Ovary (tissue), 9 donors: Measurements from ENCODE around the gene PEAK1. TPM values are rescaled to one million over a fixed set of nuclear protein-coding genes. Genes with fewer than 3 reads are reported as not detected.

Experiments
- DNase-seq, 5 donors: peaks; one replicate each; pipeline ENCODE4 v3.0.0-alpha.2; 2019 to 2020
- H3K27ac ChIP-seq, 2 donors: fragments of 200-600 bp; one replicate each; pipeline versions ENCODE4 v1.5.1 to v1.8.0; 2019 to 2022
- H3K27me3 ChIP-seq: fragments of 200-600 bp; one replicate; pipeline ENCODE4 v1.8.0; 2022
- H3K36me3 ChIP-seq: fragments of 200-600 bp; sonication (generic); one replicate; pipeline ENCODE4 v1.5.1; 2019
- H3K4me1 ChIP-seq: one replicate; pipeline ENCODE4 v1.8.1; 2013; ENCODE audit warnings: mild to moderate bottlenecking, moderate library complexity; ENCODE audit not compliant: insufficient read depth
- H3K4me3 ChIP-seq: fragments of 200-600 bp; sonication (generic); one replicate; pipeline ENCODE4 v1.5.1; 2017
- H3K9me3 ChIP-seq, 2 donors: fragments of 200-600 bp in 1 of 2; sonication (generic) in 1 of 2; one replicate each; pipeline versions ENCODE4 v1.5.1 to v1.8.1; 2013 to 2019; ENCODE audit warnings: mild to moderate bottlenecking in 1 of 2, moderate library complexity in 1 of 2
- CTCF ChIP-seq, 3 donors: fragments of 450-650 bp in 2 of 3; fragments of 200-600 bp in 1 of 3; IDR thresholded peaks; one replicate each; pipeline versions ENCODE4 v1.5.1 to v1.8.0; 2016 to 2022; ENCODE audit warnings: antibody characterized with exemption in 3 of 3, mild to moderate bottlenecking in 1 of 3
- EP300 ChIP-seq: sonication (generic); formaldehyde crosslinking; IDR thresholded peaks from one replicate; pipeline ENCODE4 v1.6.1; 2017; ENCODE audit warnings: antibody characterized with exemption
- POLR2A ChIP-seq: fragments of 450-650 bp; IDR thresholded peaks from one replicate; pipeline ENCODE4 v1.6.1; 2017; ENCODE audit warnings: antibody characterized with exemption, mild to moderate bottlenecking, moderate library complexity
- WGBS, 3 donors: extraction: QIAGEN DNeasy Blood & Tissue Kit in 1 of 3; methylation state at CpG; one replicate each; pipeline versions ENCODE4 v1.1.5 to v1.1.7; 2013 to 2017; 5-methylcytosine and 5-hydroxymethylcytosine counted together
- intact Hi-C, 4 donors: fragments of 100-400 bp; cut with DNase I; formaldehyde crosslinking; loops; one replicate each; pipeline versions ENCODE4 v1.11.0 to v1.15.1; 2022 to 2023
- polyA plus RNA-seq, 2 donors: library from polyadenylated mRNA; stranded (reverse); fragments of 200-250 nt in 1 of 2; fragments of 350-450 nt in 1 of 2; fragmentation: Illumina TruSeq in 1 of 2; extraction: RNeasy Lipid Tissue Mini Kit (QIAGEN cat#74804) in 1 of 2; gene quantifications; one replicate each; pipeline ENCODE4 v1.2.3, GENCODE V29; 2013 to 2014
- total RNA-seq, 7 donors: library from RNA; depleted of rRNA in 2 of 7; stranded (reverse); fragments of >200 nt in 2 of 7; fragmentation: NEBNext Ultra II Directional in 3 of 7; extraction: Animal tissue kit (Norgen Biotek cat#: 25700) in 3 of 7; gene quantifications; one replicate each; pipeline versions ENCODE4 v1.1.0 to v1.2.4, GENCODE V29; 2016 to 2023
- donor health status: DM: no; HTN: no; CAD: no; lungs with moderate emphysema.
- donor health status: DM: no; HTN: no; CAD: no.
- donor health status: Bipolar disorder and iron deficiency.
- donor health status: DM: yes; HTN: yes; CAD: no.
- donor health status: DM: no; HTN: no; CAD: no.
- donor health status: DM: yes; HTN: yes; CAD: no.

The PEAK1 gene
- total and polyA plus RNA-seq, 9 donors, result 6.6 to 48.4 (median 41.4) TPM

DNA sequence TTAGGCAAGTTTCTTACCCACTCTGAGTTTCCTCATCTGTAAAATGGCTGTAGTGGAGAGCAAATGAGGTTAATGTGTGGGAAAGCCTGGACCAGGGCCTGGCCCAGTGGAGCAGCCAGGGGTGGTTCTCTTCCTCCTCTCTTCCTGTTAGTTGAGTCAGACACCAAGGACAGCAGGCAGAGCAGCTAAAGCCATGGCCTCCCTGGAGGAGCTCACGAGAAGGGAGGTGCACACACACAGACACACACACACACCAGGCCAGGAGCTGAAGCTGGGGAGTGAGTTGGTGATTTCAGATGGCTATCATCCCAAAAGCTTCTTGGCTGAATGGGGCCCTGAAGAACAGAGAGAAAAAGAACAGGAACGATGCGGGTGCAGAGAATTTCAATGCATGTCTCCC, 315.7 kb downstream of the PEAK1 start:
- H3K27ac ChIP-seq, result no peak overlapping the region
- no peaks in the 10 kb centered on the region for H3K27me3 ChIP-seq
- intact Hi-C loops, result loop anchor here in 1 of 4 donors (10.0 kb wide), 1 partner anchor 69 kb away; no protein-coding TSS in a partner anchor
- 64 to 81% (median 74%) methylated on average over 3 of the region's 3 CpGs for WGBS, 3 donors
- TF ChIP-seq EP300, result no peak
- no peak for TF ChIP-seq POLR2A
- no peak for DNase-seq
- H3K4me1 ChIP-seq, result peaks cover 6% of the 10 kb centered on the region
- no peak overlapping the region for H3K4me3 ChIP-seq
- H3K9me3 ChIP-seq, result no peaks in the 10 kb centered on the region
- H3K36me3 ChIP-seq, result no peaks in the 10 kb centered on the region

DNA sequence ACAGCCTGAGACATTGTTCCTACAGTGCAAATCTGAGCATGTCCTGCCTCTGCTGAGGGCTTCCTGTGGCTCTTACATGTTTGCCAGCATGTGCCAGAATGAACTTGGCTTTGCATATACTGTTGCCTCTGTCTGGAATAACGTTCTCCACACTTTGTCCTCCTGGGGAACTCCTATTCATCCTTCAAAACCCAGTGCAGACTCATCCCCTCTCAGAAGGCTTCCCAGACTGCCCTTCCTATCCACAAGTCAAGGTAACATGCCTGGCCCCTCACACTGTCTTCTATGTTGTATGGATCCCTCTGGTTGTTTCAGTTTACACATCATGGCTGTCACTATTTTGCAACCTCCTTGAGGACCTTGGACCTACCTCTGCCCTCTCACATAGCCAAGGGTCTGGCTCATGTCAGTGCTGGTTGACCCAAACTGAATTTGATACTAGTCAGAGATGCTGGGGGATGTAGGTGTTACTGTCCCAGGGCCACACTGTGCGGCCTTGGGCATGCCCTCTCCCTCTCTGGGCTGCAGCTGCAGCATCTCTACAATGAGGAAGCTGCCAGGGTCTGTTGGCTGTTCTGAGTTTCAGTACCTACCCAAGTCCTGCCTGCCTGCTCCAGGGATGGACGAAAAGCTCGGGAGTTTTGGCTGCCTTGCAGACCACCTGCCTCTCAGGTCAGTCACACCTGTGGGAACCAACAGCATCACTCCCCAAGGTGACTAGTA, 320.0 kb downstream of the PEAK1 start:
- H3K4me3 ChIP-seq, result no peak overlapping the region
- WGBS, 3 donors, result 85 to 91% (median 88%) methylated on average over 4 of the region's 4 CpGs
- H3K4me1 ChIP-seq, result no peaks in the 10 kb centered on the region
- H3K36me3 ChIP-seq, result no peaks in the 10 kb centered on the region
- intact Hi-C loops, result loop anchor here in 1 of 4 donors (10.0 kb wide), 1 partner anchor 65 kb away; no protein-coding TSS in a partner anchor
- H3K27me3 ChIP-seq, result no peaks in the 10 kb centered on the region
- no peak for TF ChIP-seq CTCF (IDR thresholded peaks at IDR 0.05)
- TF ChIP-seq EP300, result no peak
- no peak for TF ChIP-seq POLR2A
- H3K27ac ChIP-seq, result no peak overlapping the region
- DNase-seq, result no peak
- no peaks in the 10 kb centered on the region for H3K9me3 ChIP-seq

DNA sequence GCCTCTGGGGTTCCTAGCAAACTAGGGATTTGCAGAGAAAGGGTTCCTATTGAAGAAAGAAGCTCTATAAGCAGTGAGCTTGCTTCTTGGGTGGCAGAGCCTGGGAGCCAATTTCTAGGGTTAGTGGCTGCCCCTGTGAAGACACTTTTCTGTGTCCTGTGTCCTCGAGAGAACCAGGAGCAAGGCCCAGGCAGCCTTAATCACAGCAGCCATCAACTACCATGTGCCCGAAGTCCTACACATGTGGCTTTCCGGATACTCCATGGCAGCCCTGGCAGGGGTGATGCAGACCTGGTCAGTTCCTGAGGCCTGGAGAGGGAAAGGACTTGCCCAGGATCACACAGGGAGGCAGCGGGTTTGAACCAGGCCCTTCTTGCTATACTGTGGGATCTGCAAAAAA, 321.3 kb downstream of the PEAK1 start:
- 95 to 100% (median 96%) methylated on average over 3 to 4 of the region's 4 CpGs for WGBS, 3 donors
- H3K36me3 ChIP-seq, result no peaks in the 10 kb centered on the region
- DNase-seq, result no peak
- no peak for TF ChIP-seq CTCF (IDR thresholded peaks at IDR 0.05)
- TF ChIP-seq POLR2A, result no peak
- no peak for TF ChIP-seq EP300
- intact Hi-C loops, result no loop called here
- H3K4me1 ChIP-seq, result no peaks in the 10 kb centered on the region
- no peaks in the 10 kb centered on the region for H3K27me3 ChIP-seq
- no peak overlapping the region for H3K4me3 ChIP-seq
- no peak overlapping the region for H3K27ac ChIP-seq
- no peaks in the 10 kb centered on the region for H3K9me3 ChIP-seq

- intact Hi-C loops, result no loop called here
- Histone ChIP-seq H3K4me1 (no peaks in the 10 kb centered on the region), H3K4me3 (no peak overlapping the region), H3K27me3 (no peaks in the 10 kb centered on the region), H3K27ac (no peak overlapping the region), H3K9me3 (no peaks in the 10 kb centered on the region), H3K36me3 (no peaks in the 10 kb centered on the region)
- WGBS, 3 donors, result 83 to 97% (median 90%) methylated on average over 5 of the region's 5 CpGs
- TF ChIP-seq POLR2A, result no peak
- no peak for TF ChIP-seq EP300
- TF ChIP-seq CTCF (IDR thresholded peaks at IDR 0.05), result no peak
- no peak for DNase-seq
These were observed 322.0 kb downstream of the PEAK1 start for GRCh38 chr15:77097921-77098320.

DNA sequence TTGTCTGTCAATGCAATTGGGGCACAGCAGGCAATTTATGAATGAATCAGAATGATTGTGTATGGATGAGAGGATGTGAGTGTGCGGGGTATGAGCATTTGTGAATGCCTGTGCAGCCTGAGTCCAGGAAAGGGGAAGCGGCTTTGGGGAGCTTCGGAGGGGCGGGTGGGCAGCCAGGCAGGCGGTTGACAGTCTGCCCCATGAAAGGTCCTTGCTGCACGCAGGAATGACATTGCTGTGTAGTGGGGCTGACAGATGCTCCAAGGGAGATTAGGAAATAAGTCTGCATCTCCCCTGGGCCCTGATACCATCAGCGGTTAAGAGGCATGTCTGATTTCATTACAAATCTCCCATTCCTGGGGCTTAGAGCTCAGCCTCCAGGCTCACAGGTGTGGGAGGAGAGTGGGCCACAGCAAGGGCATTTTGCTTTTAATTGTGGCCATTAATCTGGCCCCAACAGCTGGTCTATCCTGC, 322.6 kb downstream of the PEAK1 start:
- DNase-seq, result no peak
- H3K27ac ChIP-seq, result no peak overlapping the region
- no peak overlapping the region for H3K4me3 ChIP-seq
- TF ChIP-seq POLR2A, result no peak
- no peak for TF ChIP-seq EP300
- no peak for TF ChIP-seq CTCF (IDR thresholded peaks at IDR 0.05)
- H3K9me3 ChIP-seq, result no peaks in the 10 kb centered on the region
- no peaks in the 10 kb centered on the region for H3K36me3 ChIP-seq
- 88 to 93% (median 91%) methylated on average over 7 of the region's 7 CpGs for WGBS, 3 donors
- intact Hi-C loops, result no loop called here
- no peaks in the 10 kb centered on the region for H3K4me1 ChIP-seq
- no peaks in the 10 kb centered on the region for H3K27me3 ChIP-seq
